Activated CD8-positive, alpha-beta T cell treated with anti-CD3 and anti-CD28 coated beads for 36 hours (primary cell): ENCODE results near the gene BCL3. TPM values are rescaled to one million over a fixed set of nuclear protein-coding genes. Genes with fewer than 3 reads are reported as not detected.
A peak's percentile ranks its signal among the peaks of the same experiment; 100 is the strongest.

Experiments
- ATAC-seq: fragments of 200-7000 bp; cut with Tn5 transposase; one replicate; pipeline ENCODE4 v1.10.0; 2021; ENCODE audit warnings: mild to moderate bottlenecking, moderate library complexity
- CTCF ChIA-PET: fragments of 350-600 bp; sonication (Branson Sonifier 250); formaldehyde crosslinking; loops from one replicate; lab custom pipeline; 2021; ENCODE audit warnings: antibody characterized with exemption; lab: Charles Lee
- POLR2A ChIA-PET: fragments of 350-600 bp; sonication (Branson Sonifier 250); formaldehyde crosslinking; loops from one replicate; lab custom pipeline; 2021; ENCODE audit warnings: antibody characterized with exemption; lab: Charles Lee
- DNase-seq: peaks from one replicate; pipeline ENCODE4 v3.0.0-alpha.2; 2020
- H3K27ac Mint-ChIP-seq: one replicate; pipeline ENCODE4 v1.8.0; 2021; ENCODE audit warnings: mild to moderate bottlenecking, mixed read lengths
- H3K27me3 Mint-ChIP-seq: one replicate; pipeline ENCODE4 v1.8.0; 2021; ENCODE audit warnings: mixed read lengths
- H3K36me3 Mint-ChIP-seq: one replicate; pipeline ENCODE4 v1.8.0; 2021; ENCODE audit warnings: low read depth, mixed read lengths
- H3K4me1 Mint-ChIP-seq: one replicate; pipeline ENCODE4 v1.8.0; 2021; ENCODE audit warnings: low read depth, mixed read lengths
- H3K4me3 Mint-ChIP-seq: one replicate; pipeline ENCODE4 v1.8.0; 2021; ENCODE audit warnings: mild to moderate bottlenecking, moderate library complexity, mixed read lengths
- H3K9me3 Mint-ChIP-seq: one replicate; pipeline ENCODE4 v1.8.0; 2021; ENCODE audit warnings: mixed read lengths
- CTCF ChIP-seq: fragments of 200-600 bp; IDR thresholded peaks from one replicate; pipeline ENCODE4 v1.8.0; 2022; ENCODE audit warnings: antibody characterized with exemption, mild to moderate bottlenecking
- intact Hi-C: fragments of 100-400 bp; cut with micrococcal nuclease; formaldehyde crosslinking; loops from one replicate; pipeline ENCODE4 v1.10.0; 2022
- total RNA-seq, 2 experiments: library from RNA; stranded (reverse); gene quantifications; one replicate each; pipeline ENCODE4 v1.2.3, GENCODE V29; 2021

BCL3 gene
- total RNA-seq, 2 experiments from 2014 or later = 22.8 to 27.7 TPM

GRCh38 chr19:44755219-44755618 lies 6.7 kb downstream of the BCL3 start:
- Mint-ChIP-seq H3K9me3 (no peaks in the 10 kb centered on the region), H3K4me3 (peak overlapping the region; percentile 91), H3K4me1 (peaks cover 51% of the 10 kb centered on the region), H3K27me3 (no peaks in the 10 kb centered on the region), H3K27ac (peak overlapping the region; percentile 98), H3K36me3 (peaks cover 50% of the 10 kb centered on the region)
- CTCF ChIA-PET = interaction anchor here (0.9 to 1.4 kb wide), 3 partner anchors 15 to 31 kb away, joined by 3 to 11 read pairs (median 8); no protein-coding TSS in a partner anchor
- TF ChIP-seq CTCF = no peak
- DNase-seq (no peak), ATAC-seq (no peak)
- intact Hi-C loops = no loop called here
- POLR2A ChIA-PET = interaction anchor here (0.6 to 1.2 kb wide), 3 partner anchors 10 to 358 kb away, joined by 3 to 4 read pairs (median 3); no protein-coding TSS in a partner anchor

- Mint-ChIP-seq H3K4me3 (no peak overlapping the region), H3K4me1 (peaks cover 53% of the 10 kb centered on the region), H3K9me3 (no peaks in the 10 kb centered on the region), H3K27ac (peak overlapping the region; percentile 34), H3K36me3 (peaks cover 50% of the 10 kb centered on the region), H3K27me3 (no peaks in the 10 kb centered on the region)
- no peak for ATAC-seq
- intact Hi-C loops = no loop called here
- ChIA-PET POLR2A (interaction anchor here (1.2 kb wide), 1 partner anchor 12 kb away, joined by 3 read pairs; no protein-coding TSS in a partner anchor), CTCF (interaction anchor here (0.9 to 1.4 kb wide), 3 partner anchors 14 to 32 kb away, joined by 3 to 11 read pairs (median 8); no protein-coding TSS in a partner anchor)
- DNase-seq = no peak
- no peak for TF ChIP-seq CTCF
Measured at GRCh38 chr19:44756089-44756562, 7.6 kb downstream of the BCL3 start.

GRCh38 chr19:44757057-44757734 lies 8.7 kb downstream of the BCL3 start:
- H3K27me3 Mint-ChIP-seq = no peaks in the 10 kb centered on the region
- POLR2A ChIA-PET = no interaction called here
- CTCF ChIA-PET = interaction anchor here (0.6 to 1.3 kb wide), 5 partner anchors 13 to 87 kb away, joined by 3 to 6 read pairs (median 3); no protein-coding TSS in a partner anchor
- H3K4me3 Mint-ChIP-seq = no peak overlapping the region
- DNase-seq (no peak), ATAC-seq (no peak)
- peaks cover 41% of the 10 kb centered on the region for H3K36me3 Mint-ChIP-seq
- H3K4me1 Mint-ChIP-seq = peaks cover 44% of the 10 kb centered on the region
- no peaks in the 10 kb centered on the region for H3K9me3 Mint-ChIP-seq
- TF ChIP-seq CTCF = no peak
- intact Hi-C loops = no loop called here
- H3K27ac Mint-ChIP-seq = no peak overlapping the region

- peak overlapping the region; percentile 25 for H3K27ac Mint-ChIP-seq
- peaks cover 37% of the 10 kb centered on the region for H3K4me1 Mint-ChIP-seq
- POLR2A ChIA-PET = interaction anchor here (0.6 kb wide), 1 partner anchor 137 kb away, joined by 3 read pairs; no protein-coding TSS in a partner anchor
- H3K4me3 Mint-ChIP-seq = no peak overlapping the region
- H3K27me3 Mint-ChIP-seq = no peaks in the 10 kb centered on the region
- intact Hi-C loops = no loop called here
- no peaks in the 10 kb centered on the region for H3K9me3 Mint-ChIP-seq
- CTCF ChIA-PET = interaction anchor here (0.6 to 1.3 kb wide), 4 partner anchors 12 to 86 kb away, joined by 3 to 6 read pairs (median 3); no protein-coding TSS in a partner anchor
- no peak for ATAC-seq
- DNase-seq = no peak
- H3K36me3 Mint-ChIP-seq = peaks cover 34% of the 10 kb centered on the region
- no peak for TF ChIP-seq CTCF
Measured at GRCh38 chr19:44757735-44758505, 9.4 kb downstream of the BCL3 start.
